Skeletal muscle tissue (tissue), 4 donors: ENCODE results near the gene KCNQ5. TPM values are rescaled to one million over a fixed set of nuclear protein-coding genes. Genes with fewer than 3 reads are reported as not detected.

Experiments
- H3K27ac ChIP-seq: one replicate; pipeline ENCODE4 v1.7.0; 2013; ENCODE audit warnings: mild to moderate bottlenecking, low read depth, low read length, inconsistent platforms
- H3K27me3 ChIP-seq, 3 donors: one replicate each; pipeline ENCODE4 v1.7.0; 2013; ENCODE audit warnings: low read length in 3 of 3; ENCODE audit not compliant: control insufficient read depth in 3 of 3, insufficient read depth in 3 of 3
- H3K36me3 ChIP-seq, 3 donors: one replicate each; pipeline ENCODE4 v1.7.0; 2013; ENCODE audit warnings: low read length in 3 of 3; ENCODE audit not compliant: control insufficient read depth in 3 of 3, insufficient read depth in 3 of 3
- H3K4me1 ChIP-seq, 3 donors: one replicate each; pipeline ENCODE4 v1.7.0; 2013; ENCODE audit warnings: low read length in 3 of 3, mild to moderate bottlenecking in 3 of 3; ENCODE audit not compliant: control insufficient read depth in 3 of 3, insufficient read depth in 3 of 3
- H3K4me3 ChIP-seq, 3 donors: one replicate each; pipeline ENCODE4 v1.7.0; 2013; ENCODE audit warnings: low read length in 3 of 3
- H3K9ac ChIP-seq, 3 donors: one replicate each; pipeline ENCODE4 v1.7.0; 2013; ENCODE audit warnings: low read length in 3 of 3, mild to moderate bottlenecking in 3 of 3, moderate library complexity in 2 of 3, low read depth in 1 of 3
- H3K9me3 ChIP-seq, 3 donors: one replicate each; pipeline ENCODE4 v1.7.0; 2013; ENCODE audit warnings: low read length in 3 of 3; ENCODE audit not compliant: control insufficient read depth in 3 of 3
- total RNA-seq: library from RNA; depleted of rRNA; stranded (reverse); fragments of >200 nt; gene quantifications from one replicate; pipeline ENCODE4 v1.2.3, GENCODE V29; 2014
- donor health status: Osteomylitis.

The KCNQ5 gene
- total RNA-seq, 1 donor from 2014 or later, result 0.52 TPM

DNA sequence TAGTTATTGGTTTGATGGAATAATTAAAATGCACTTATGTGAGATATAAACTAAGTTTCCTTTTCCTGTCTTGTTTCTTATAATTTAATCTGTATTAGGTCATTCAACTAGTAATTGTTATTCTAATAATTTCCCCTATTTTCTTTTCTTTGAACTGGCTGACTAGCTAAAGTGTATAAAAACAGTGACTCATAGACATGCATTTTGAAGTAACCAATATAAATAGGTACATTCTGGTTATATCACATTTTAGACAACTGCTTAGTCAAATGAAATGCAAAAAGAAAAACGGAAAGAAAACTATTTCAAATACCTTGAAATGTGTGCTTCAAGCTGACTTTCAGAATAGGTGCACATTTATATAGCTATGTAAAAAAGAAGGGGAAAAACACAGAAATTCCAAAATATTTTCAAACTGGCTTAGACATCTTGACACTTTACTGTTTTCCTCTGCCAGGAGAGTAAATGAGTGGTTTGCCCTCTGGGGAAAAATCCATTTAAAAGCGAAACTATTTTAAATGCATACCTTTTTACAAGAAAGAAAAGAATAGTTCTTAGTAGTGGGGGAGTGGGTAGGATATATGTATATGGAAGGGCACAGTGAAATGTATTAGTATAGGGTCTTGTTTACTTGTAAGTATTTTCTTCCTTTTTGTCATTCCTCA is 28.3 kb downstream of the KCNQ5 start:
- H3K36me3 ChIP-seq, result no peaks in the 10 kb centered on the region
- no peaks in the 10 kb centered on the region for H3K9me3 ChIP-seq
- no peak overlapping the region for H3K4me3 ChIP-seq
- no peak overlapping the region for H3K9ac ChIP-seq
- no peaks in the 10 kb centered on the region for H3K27me3 ChIP-seq
- H3K27ac ChIP-seq, result no peak overlapping the region
- H3K4me1 ChIP-seq, result peaks cover 4 to 10% (median 6%) of the 10 kb centered on the region in 3 donors

DNA sequence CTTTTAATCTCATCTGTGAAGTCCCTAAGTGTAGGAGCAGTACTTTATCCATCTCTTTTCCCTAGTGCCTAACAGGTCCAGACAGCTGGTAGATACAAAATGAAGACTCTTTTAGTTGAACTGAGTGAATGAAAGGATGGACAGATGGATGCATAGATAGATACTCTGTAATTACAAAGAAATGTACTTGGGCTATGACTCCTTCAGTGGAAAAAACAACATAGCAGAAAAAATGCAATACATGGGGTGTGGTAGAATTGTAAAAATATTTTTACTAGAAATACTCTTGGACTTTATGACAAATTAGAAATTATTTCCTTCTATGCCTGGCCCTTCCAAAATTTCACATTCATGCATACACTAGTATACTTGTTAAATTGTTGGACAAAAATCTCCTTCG is 29.3 kb downstream of the KCNQ5 start:
- no peaks in the 10 kb centered on the region for H3K36me3 ChIP-seq
- H3K9me3 ChIP-seq, result no peaks in the 10 kb centered on the region
- H3K4me3 ChIP-seq, result no peak overlapping the region
- H3K4me1 ChIP-seq, result peaks cover 4 to 10% (median 6%) of the 10 kb centered on the region in 3 donors
- no peaks in the 10 kb centered on the region for H3K27me3 ChIP-seq
- H3K27ac ChIP-seq, result no peak overlapping the region
- H3K9ac ChIP-seq, result no peak overlapping the region

DNA sequence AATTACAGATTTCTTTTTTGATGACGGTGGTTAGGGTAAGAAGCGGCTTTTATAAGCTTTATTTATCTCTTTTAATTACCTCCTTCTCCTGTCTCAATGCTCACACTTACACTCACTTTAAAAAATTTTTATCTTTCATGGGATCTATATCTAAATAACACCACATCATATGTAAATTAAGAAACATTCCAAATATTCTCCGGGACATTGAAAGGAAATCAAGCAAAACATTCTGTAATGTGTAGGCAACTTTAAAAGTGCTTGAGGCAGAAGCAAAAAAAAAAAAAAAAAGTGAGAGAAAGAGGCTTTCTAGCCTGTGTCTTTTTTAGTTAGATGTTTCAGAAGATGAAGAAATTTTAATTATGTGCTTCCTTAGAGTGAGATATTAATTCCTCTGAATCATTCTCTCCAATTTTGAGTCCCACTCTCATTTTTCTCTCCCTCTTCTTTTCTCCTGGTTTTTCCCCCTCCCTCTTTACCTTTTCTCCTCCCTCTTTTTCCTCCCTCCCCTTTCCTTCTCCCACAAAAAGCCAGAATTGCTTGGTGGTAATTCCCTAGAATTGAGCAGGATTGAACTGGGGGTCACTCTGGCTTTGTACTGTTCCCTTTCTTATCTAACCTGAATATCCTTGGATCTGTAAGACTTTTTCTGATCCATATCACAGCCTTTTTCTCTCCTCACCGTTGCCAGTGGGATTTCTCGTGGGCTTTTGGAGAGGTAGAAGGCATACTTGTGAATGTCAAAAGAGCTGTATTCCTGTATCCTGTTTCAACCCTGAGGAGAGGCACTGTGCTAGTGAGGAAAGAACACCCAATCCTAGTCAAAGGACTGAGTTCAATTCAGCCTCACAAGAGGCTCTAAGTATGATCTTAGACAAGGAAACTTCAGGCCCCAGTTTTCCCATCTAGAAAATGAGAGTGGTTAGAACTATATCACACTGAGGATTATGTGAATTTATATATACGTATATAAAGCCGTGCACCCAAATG is 30.4 kb downstream of the KCNQ5 start:
- no peaks in the 10 kb centered on the region for H3K9me3 ChIP-seq
- H3K36me3 ChIP-seq, result no peaks in the 10 kb centered on the region
- no peaks in the 10 kb centered on the region for H3K27me3 ChIP-seq
- no peak overlapping the region for H3K4me3 ChIP-seq
- H3K9ac ChIP-seq, result no peak overlapping the region
- H3K27ac ChIP-seq, result no peak overlapping the region
- peaks cover 4 to 10% (median 6%) of the 10 kb centered on the region in 3 donors for H3K4me1 ChIP-seq

DNA sequence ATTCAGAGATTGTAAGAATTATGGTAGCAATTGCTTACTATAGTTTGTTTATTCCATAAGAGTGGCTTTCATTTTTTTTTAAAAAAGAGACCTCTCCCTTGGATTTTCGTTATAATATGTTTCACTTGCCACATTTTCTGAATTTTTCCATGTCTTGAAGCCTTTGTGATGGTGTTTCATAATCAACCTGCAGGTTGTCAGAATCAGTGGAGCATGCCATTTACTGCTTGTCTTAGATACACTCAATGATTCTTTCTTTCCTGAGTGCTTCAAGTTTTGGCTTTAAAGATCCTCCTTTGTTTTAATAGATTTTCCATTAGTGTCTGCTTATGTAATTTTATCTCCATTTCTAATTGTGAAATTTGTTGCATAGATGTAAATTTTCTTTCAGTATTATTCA is 31.2 kb downstream of the KCNQ5 start:
- H3K9ac ChIP-seq, result no peak overlapping the region
- H3K27me3 ChIP-seq, result no peaks in the 10 kb centered on the region
- H3K9me3 ChIP-seq, result no peaks in the 10 kb centered on the region
- no peak overlapping the region for H3K27ac ChIP-seq
- peaks cover 4 to 10% (median 6%) of the 10 kb centered on the region in 3 donors for H3K4me1 ChIP-seq
- no peak overlapping the region for H3K4me3 ChIP-seq
- no peaks in the 10 kb centered on the region for H3K36me3 ChIP-seq

DNA sequence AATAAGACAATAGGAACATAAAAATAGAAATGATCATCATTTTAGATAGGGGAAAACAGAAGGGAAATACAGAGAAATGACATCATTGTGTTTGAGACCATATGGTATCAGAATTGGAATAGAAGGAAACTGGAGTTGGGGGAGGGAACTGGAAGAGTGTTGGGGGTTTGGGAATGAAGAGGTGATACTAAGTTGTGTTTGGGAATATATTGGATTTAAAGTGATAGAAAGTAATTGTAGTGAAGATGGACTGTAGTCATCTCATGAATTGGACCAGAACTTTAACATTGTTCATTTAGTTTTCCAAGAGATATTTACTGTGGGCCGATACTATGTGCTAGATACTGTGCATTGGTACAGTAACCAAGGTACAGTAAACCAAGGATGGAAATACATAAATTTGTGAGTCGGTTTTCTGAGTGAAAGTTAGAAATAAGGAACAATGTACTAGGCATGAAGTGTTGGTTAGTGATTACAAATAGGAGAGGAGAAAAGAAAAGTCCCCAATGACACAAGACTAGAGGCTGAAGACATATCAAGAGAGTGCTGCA is 32.3 kb downstream of the KCNQ5 start:
- no peaks in the 10 kb centered on the region for H3K27me3 ChIP-seq
- H3K9ac ChIP-seq, result no peak overlapping the region
- H3K4me1 ChIP-seq, result peaks cover 4 to 10% (median 6%) of the 10 kb centered on the region in 3 donors
- no peaks in the 10 kb centered on the region for H3K9me3 ChIP-seq
- H3K36me3 ChIP-seq, result no peaks in the 10 kb centered on the region
- no peak overlapping the region for H3K4me3 ChIP-seq
- no peak overlapping the region for H3K27ac ChIP-seq

DNA sequence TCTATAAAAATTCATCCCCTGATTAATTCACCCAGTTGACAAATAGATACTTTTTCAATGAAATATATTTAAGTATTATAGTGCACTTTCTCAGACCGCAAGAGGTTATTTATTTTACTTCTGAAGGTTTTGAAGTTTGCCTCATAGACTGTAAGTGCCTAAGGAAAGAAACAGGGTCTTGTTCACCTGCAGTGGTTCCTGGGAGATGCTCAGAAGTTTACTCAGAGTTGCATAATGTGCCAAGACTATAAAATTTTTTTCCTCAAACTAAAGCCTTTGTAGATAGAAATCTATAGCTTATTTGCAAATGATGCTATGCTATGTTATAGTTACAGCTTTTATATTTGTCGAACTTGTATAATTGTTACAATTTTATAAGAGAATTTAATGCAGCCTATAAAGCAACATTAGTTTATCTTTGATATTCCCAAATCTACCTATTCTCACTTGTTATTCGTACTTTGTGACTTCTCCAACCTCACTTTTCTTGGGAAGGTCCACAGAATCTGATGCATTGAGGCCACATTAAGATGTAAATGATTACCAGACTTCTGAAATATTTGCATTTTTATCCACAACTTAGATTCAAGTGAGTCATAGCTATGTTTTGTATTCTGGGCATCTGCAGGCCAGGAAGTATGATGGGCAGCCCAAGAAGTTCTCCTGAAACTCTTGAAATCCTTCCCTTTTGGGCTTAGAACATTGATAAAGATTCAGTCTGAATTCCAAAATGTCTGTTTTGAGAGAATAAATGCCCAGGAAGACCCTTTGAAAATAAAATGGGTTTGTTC is 35.7 kb downstream of the KCNQ5 start:
- Histone ChIP-seq H3K9ac (no peak overlapping the region), H3K36me3 (no peaks in the 10 kb centered on the region), H3K27ac (no peak overlapping the region), H3K4me3 (no peak overlapping the region), H3K4me1 (peaks cover 0 to 3% (median 0%) of the 10 kb centered on the region in 3 donors), H3K27me3 (no peaks in the 10 kb centered on the region), H3K9me3 (no peaks in the 10 kb centered on the region)

DNA sequence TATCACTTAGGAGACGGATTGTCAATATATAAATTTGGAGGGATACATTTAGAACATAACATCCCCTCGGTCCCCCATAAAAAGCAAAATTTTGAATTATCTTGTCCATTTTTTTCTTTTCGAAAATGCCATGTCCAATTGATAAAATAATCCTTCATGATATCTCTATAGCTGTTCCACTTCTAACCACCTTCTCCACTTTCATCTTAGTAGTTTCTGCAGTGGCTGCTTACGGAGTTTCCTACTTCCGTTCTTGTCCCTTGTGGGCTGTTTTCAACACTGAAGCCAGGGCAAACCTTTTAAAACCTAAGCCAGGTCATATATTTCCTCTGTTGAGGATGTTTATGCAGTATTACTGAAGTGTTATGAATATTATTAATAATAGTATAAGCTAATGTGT is 37.9 kb downstream of the KCNQ5 start:
- no peaks in the 10 kb centered on the region for H3K4me1 ChIP-seq
- no peak overlapping the region for H3K27ac ChIP-seq
- H3K4me3 ChIP-seq, result no peak overlapping the region
- no peaks in the 10 kb centered on the region for H3K9me3 ChIP-seq
- no peaks in the 10 kb centered on the region for H3K27me3 ChIP-seq
- H3K36me3 ChIP-seq, result no peaks in the 10 kb centered on the region
- H3K9ac ChIP-seq, result no peak overlapping the region

DNA sequence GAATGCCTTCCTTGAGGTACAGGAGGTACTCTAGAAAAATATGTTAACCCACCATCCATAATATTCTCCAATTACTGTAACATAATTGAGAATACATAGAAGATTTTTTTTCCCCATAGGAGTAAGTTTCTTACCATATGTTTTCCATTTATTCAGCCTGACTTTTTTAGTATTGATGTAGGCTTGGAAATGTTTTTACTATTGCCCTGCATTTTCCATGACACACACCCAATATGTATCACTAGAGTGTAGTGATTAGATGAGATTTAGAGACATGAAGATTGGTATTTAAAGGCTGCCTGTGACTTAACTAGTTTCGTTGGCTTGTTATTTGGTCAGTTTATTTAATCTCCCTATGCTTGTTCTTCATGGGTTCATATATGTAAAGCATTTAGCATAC is 39.5 kb downstream of the KCNQ5 start:
- Histone ChIP-seq H3K36me3 (no peaks in the 10 kb centered on the region), H3K9ac (no peak overlapping the region), H3K27me3 (no peaks in the 10 kb centered on the region), H3K27ac (no peak overlapping the region), H3K4me1 (no peaks in the 10 kb centered on the region), H3K4me3 (no peak overlapping the region), H3K9me3 (no peaks in the 10 kb centered on the region)

DNA sequence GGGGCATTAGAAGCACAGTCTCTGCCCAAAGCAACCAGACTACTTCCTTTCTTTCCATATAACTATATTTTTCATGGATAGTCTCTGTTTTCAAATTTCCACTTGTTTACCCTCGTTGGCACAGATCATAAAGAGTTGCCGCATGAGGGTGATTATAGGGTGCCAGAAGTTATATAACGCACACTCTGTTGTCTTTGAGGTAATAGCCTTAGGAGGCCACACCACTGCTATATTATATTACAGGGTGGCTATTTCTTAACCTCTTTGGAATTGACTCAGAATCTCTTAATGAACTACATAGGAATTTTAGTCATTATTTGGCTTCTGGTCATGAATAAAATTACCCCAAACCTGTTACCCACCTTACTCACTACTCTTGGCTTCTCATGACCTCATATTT is 43.7 kb downstream of the KCNQ5 start:
- no peaks in the 10 kb centered on the region for H3K9me3 ChIP-seq
- no peak overlapping the region for H3K4me3 ChIP-seq
- H3K27ac ChIP-seq, result no peak overlapping the region
- no peaks in the 10 kb centered on the region for H3K27me3 ChIP-seq
- H3K9ac ChIP-seq, result no peak overlapping the region
- peaks cover 0 to 4% (median 0%) of the 10 kb centered on the region in 3 donors for H3K4me1 ChIP-seq
- H3K36me3 ChIP-seq, result no peaks in the 10 kb centered on the region
